OCI-LY7 (cell line): ENCODE measurements around the gene UGT1A10. TPM values are rescaled to one million over a fixed set of nuclear protein-coding genes. Genes with fewer than 3 reads are reported as not detected.

Experiments
- BruUV-seq: library from RNA; stranded (reverse); fragments of 400-500 nt; replicated peaks from 2 replicates; lab custom pipeline; 2021; lab: Mats Ljungman, UMichigan
- CTCF ChIA-PET: fragments of 300-600 bp; sonication (Branson Sonifier 250); formaldehyde crosslinking; loops from one replicate; lab custom pipeline; 2022; ENCODE audit warnings: antibody characterized with exemption; ENCODE audit not compliant: unreplicated experiment; lab: Charles Lee
- POLR2A ChIA-PET: fragments of 300-600 bp; sonication (Branson Sonifier 250); formaldehyde crosslinking; loops from one replicate; lab custom pipeline; 2022; ENCODE audit warnings: antibody characterized with exemption; lab: Charles Lee
- DNase-seq: peaks from one replicate; pipeline ENCODE4 v3.0.0-alpha.2; 2015; ENCODE audit warnings: low spot score
- H2AFZ ChIP-seq: fragments of 200-600 bp; sonication (generic), shearing (Covaris generic); 2 replicates; pipeline ENCODE4 v1.6.1; 2014; ENCODE audit warnings: mild to moderate bottlenecking, antibody characterized with exemption, low read length, moderate library complexity
- H3K27ac ChIP-seq: fragments of 200-600 bp; sonication (generic); 2 replicates; pipeline ENCODE4 v1.5.1; 2014; ENCODE audit warnings: mixed run types, low read depth, mild to moderate bottlenecking, moderate library complexity, low read length, inconsistent platforms; ENCODE audit not compliant: poor library complexity, severe bottlenecking
- H3K36me3 ChIP-seq: fragments of 200-600 bp; sonication (generic); 2 replicates; pipeline ENCODE4 v1.6.1; 2014; ENCODE audit warnings: mild to moderate bottlenecking, antibody characterized with exemption, low read length, moderate library complexity, mixed read lengths; ENCODE audit not compliant: insufficient read depth
- H3K4me1 ChIP-seq: fragments of 200-600 bp; sonication (generic); 2 replicates; pipeline ENCODE4 v1.5.1; 2014; ENCODE audit warnings: mild to moderate bottlenecking, low read length; ENCODE audit not compliant: insufficient read depth, poor library complexity, severe bottlenecking
- H3K4me2 ChIP-seq: fragments of 200-600 bp; sonication (generic); 2 replicates; pipeline ENCODE4 v1.6.1; 2014; ENCODE audit warnings: mild to moderate bottlenecking, low read length
- H3K4me3 ChIP-seq: fragments of 200-600 bp; sonication (generic); 2 replicates; pipeline ENCODE4 v1.5.1; 2014; ENCODE audit warnings: mild to moderate bottlenecking, low read depth, low read length; ENCODE audit not compliant: poor library complexity, severe bottlenecking
- H3K79me2 ChIP-seq: fragments of 200-600 bp; sonication (generic); 2 replicates; pipeline ENCODE4 v1.6.1; 2016; ENCODE audit warnings: low read depth, mild to moderate bottlenecking, low read length, moderate library complexity, mixed read lengths; ENCODE audit not compliant: insufficient read depth
- H3K9me2 ChIP-seq: fragments of 200-600 bp; sonication (generic); 2 replicates; pipeline ENCODE4 v1.6.1; 2016; ENCODE audit warnings: mild to moderate bottlenecking, low read length, mixed read lengths; ENCODE audit not compliant: insufficient read depth
- H3K9me3 ChIP-seq: fragments of 200-600 bp; sonication (generic); 2 replicates; pipeline ENCODE4 v1.6.1; 2014; ENCODE audit warnings: mild to moderate bottlenecking, mixed run types, low read length, mixed read lengths
- H4K20me1 ChIP-seq: fragments of 200-600 bp; sonication (generic); 2 replicates; pipeline ENCODE4 v1.6.1; 2014; ENCODE audit warnings: mild to moderate bottlenecking, antibody characterized with exemption, low read length, moderate library complexity, mixed read lengths; ENCODE audit not compliant: insufficient read depth
- CTCF ChIP-seq: fragments of 200-600 bp; sonication (generic); conservative IDR thresholded peaks from 2 replicates; pipeline ENCODE4 v1.5.1; 2014; ENCODE audit warnings: mild to moderate bottlenecking, antibody characterized with exemption, low read length, moderate library complexity, mixed read lengths
- EZH2phosphoT487 ChIP-seq: fragments of 200-600 bp; sonication (generic); IDR thresholded peaks from 2 replicates; pipeline ENCODE4 v1.6.1; 2018; ENCODE audit warnings: low read depth, borderline replicate concordance, mild to moderate bottlenecking, mixed run types, antibody characterized with exemption, low read length, moderate library complexity, mixed read lengths
- intact Hi-C: fragments of 100-400 bp; cut with micrococcal nuclease; formaldehyde crosslinking; loops from one replicate; pipeline ENCODE4 v1.10.0; 2022; ENCODE audit not compliant: unreplicated experiment
- total RNA-seq, 2 experiments: library from RNA; depleted of rRNA in 1 of 2; stranded (reverse); fragments of >200 nt in 1 of 2; shearing (Covaris generic) in 1 of 2; gene quantifications; 2 replicates each; pipeline ENCODE4 v1.2.3, GENCODE V29; 2014 to 2022

Gene UGT1A10
- total RNA-seq, 2 experiments from 2014 or later, result not detected

GRCh38 chr2:233795735-233796171 lies 159.5 kb downstream of the UGT1A10 start:
- ChIA-PET CTCF (no interaction called here), POLR2A (interaction anchor here (0.6 kb wide), 1 partner anchor 125 kb away, joined by 3 read pairs; no protein-coding TSS in a partner anchor)
- intact Hi-C loops, result no loop called here
- TF ChIP-seq CTCF (no peak), EZH2phosphoT487 (no peak)
- no TSS peak for BruUV-seq
- no peak for DNase-seq
- no peaks in the 10 kb centered on the region for H3K9me3 ChIP-seq
- H3K4me3 ChIP-seq, result no peak overlapping the region
- no peak overlapping the region for H3K4me2 ChIP-seq
- no peak overlapping the region for H2AFZ ChIP-seq
- H3K27ac ChIP-seq, result no peak overlapping the region
- H3K9me2 ChIP-seq, result no peaks in the 10 kb centered on the region
- no peaks in the 10 kb centered on the region for H3K36me3 ChIP-seq
- H4K20me1 ChIP-seq, result no peaks in the 10 kb centered on the region
- H3K79me2 ChIP-seq, result no peaks in the 10 kb centered on the region
- peaks cover under 1% of the 10 kb centered on the region for H3K4me1 ChIP-seq

- no peaks in the 10 kb centered on the region for H3K79me2 ChIP-seq
- H3K4me1 ChIP-seq, result peaks cover 5% of the 10 kb centered on the region
- no peaks in the 10 kb centered on the region for H4K20me1 ChIP-seq
- no peak overlapping the region for H2AFZ ChIP-seq
- TF ChIP-seq EZH2phosphoT487 (no peak), CTCF (no peak)
- H3K4me3 ChIP-seq, result no peak overlapping the region
- POLR2A ChIA-PET, result interaction anchor here (0.6 kb wide), 1 partner anchor 124 kb away, joined by 3 read pairs; no protein-coding TSS in a partner anchor
- no peaks in the 10 kb centered on the region for H3K9me2 ChIP-seq
- BruUV-seq, result no TSS peak
- DNase-seq, result no peak
- no peak overlapping the region for H3K4me2 ChIP-seq
- H3K9me3 ChIP-seq, result no peaks in the 10 kb centered on the region
- no peak overlapping the region for H3K27ac ChIP-seq
- no peaks in the 10 kb centered on the region for H3K36me3 ChIP-seq
- CTCF ChIA-PET, result no interaction called here
- intact Hi-C loops, result no loop called here
These were observed 160.0 kb downstream of the UGT1A10 start for GRCh38 chr2:233796254-233796653.

- no peak for TF ChIP-seq EZH2phosphoT487
- no peak for TF ChIP-seq CTCF
- CTCF ChIA-PET, result interaction anchor here (0.5 kb wide), 1 partner anchor 787 kb away, joined by 3 read pairs; no protein-coding TSS in a partner anchor
These were observed 162.3 kb downstream of the UGT1A10 start for GRCh38 chr2:233798335-233799086.

More at GRCh38 chr2:233798335-233799086, 162.3 kb downstream of the UGT1A10 start:
- intact Hi-C loops, result no loop called here
- Histone ChIP-seq H4K20me1 (no peaks in the 10 kb centered on the region), H3K79me2 (no peaks in the 10 kb centered on the region), H3K4me1 (peaks cover 11% of the 10 kb centered on the region), H2AFZ (no peak overlapping the region), H3K36me3 (no peaks in the 10 kb centered on the region), H3K4me2 (no peak overlapping the region), H3K27ac (no peak overlapping the region), H3K9me2 (no peaks in the 10 kb centered on the region), H3K4me3 (no peak overlapping the region), H3K9me3 (no peaks in the 10 kb centered on the region)
- no TSS peak for BruUV-seq
- POLR2A ChIA-PET, result no interaction called here
- no peak for DNase-seq
